HEK293 (cell line): ENCODE measurements around the gene GREB1L.

Experiments used
- CTCF ChIA-PET: fragments of 350-600 bp; formaldehyde crosslinking; extraction: SDS; loops from one replicate; lab custom pipeline; 2021; ENCODE audit warnings: antibody characterized with exemption; lab: Yijun Ruan, JAX
- POLR2A ChIA-PET: fragments of 300-600 bp; formaldehyde crosslinking; extraction: SDS; loops from one replicate; lab custom pipeline; 2020; ENCODE audit warnings: antibody characterized with exemption, inconsistent platforms; lab: Yijun Ruan, JAX
- H3K27ac ChIP-seq: fragments of 200-500 bp; sonication (Bioruptor generic); 2 replicates; pipeline ENCODE4 v1.5.1; 2014; ENCODE audit warnings: low read depth, low read length, control low read depth, inconsistent platforms; ENCODE audit errors: extremely low read depth
- H3K36me3 ChIP-seq, 2 experiments: fragments of 200-500 bp in 1 of 2; sonication (Bioruptor generic) in 1 of 2; 1 replicate in 1 of 2; 2 replicates in 1 of 2; pipeline ENCODE4 v1.5.1; 2014 to 2017; ENCODE audit warnings: inconsistent platforms in 2 of 2, low read length in 2 of 2; ENCODE audit not compliant: control insufficient read depth in 2 of 2, insufficient read depth in 1 of 2
- H3K4me1 ChIP-seq: fragments of 200-500 bp; sonication (Bioruptor generic); 2 replicates; pipeline ENCODE4 v1.5.1; 2014; ENCODE audit warnings: mild to moderate bottlenecking, low read length, inconsistent platforms; ENCODE audit not compliant: control insufficient read depth, insufficient read depth
- H3K4me3 ChIP-seq: 2 replicates; pipeline ENCODE4 v1.5.1; 2011; ENCODE audit warnings: low read depth, mild to moderate bottlenecking, control low read depth, low read length, moderate library complexity
- H3K9me3 ChIP-seq: fragments of 200-500 bp; sonication (Bioruptor generic); 2 replicates; pipeline ENCODE4 v1.5.1; 2014; ENCODE audit warnings: low read depth, low read length, inconsistent platforms; ENCODE audit not compliant: control insufficient read depth, insufficient read depth
- GLIS2 ChIP-seq: fragments of 450-650 bp; formaldehyde crosslinking; IDR thresholded peaks from 2 replicates; pipeline ENCODE4 v1.5.1; 2016; ENCODE audit warnings: missing biosample characterization, missing genetic modification characterization
- IKZF3 ChIP-seq: fragments of 450-650 bp; IDR thresholded peaks from 2 replicates; pipeline ENCODE4 v1.5.0; 2018; ENCODE audit warnings: missing biosample characterization, mild to moderate bottlenecking, missing genetic modification characterization, moderate library complexity
- KLF7 ChIP-seq: fragments of 450-650 bp; formaldehyde crosslinking; IDR thresholded peaks from 2 replicates; pipeline ENCODE4 v1.5.1; 2016; ENCODE audit warnings: missing biosample characterization, missing genetic modification characterization, borderline replicate concordance
- SCRT2 ChIP-seq: fragments of 450-650 bp; formaldehyde crosslinking; IDR thresholded peaks from 2 replicates; pipeline ENCODE4 v1.5.1; 2016; ENCODE audit warnings: missing biosample characterization, missing genetic modification characterization
- SP2 ChIP-seq: fragments of 450-650 bp; formaldehyde crosslinking; IDR thresholded peaks from 2 replicates; pipeline ENCODE4 v1.5.1; 2016; ENCODE audit warnings: missing biosample characterization, missing genetic modification characterization
- ZBTB20 ChIP-seq: fragments of 450-650 bp; formaldehyde crosslinking; IDR thresholded peaks from 2 replicates; pipeline ENCODE4 v1.5.1; 2016; ENCODE audit warnings: missing biosample characterization, missing genetic modification characterization
- ZNF10 ChIP-seq: fragments of 450-650 bp; formaldehyde crosslinking; IDR thresholded peaks from 2 replicates; pipeline ENCODE4 v1.5.1; 2017; ENCODE audit warnings: missing biosample characterization, missing genetic modification characterization
- ZNF114 ChIP-seq: fragments of 450-650 bp; formaldehyde crosslinking; IDR thresholded peaks from 2 replicates; pipeline ENCODE4 v1.5.0; 2017; ENCODE audit warnings: missing biosample characterization, missing genetic modification characterization
- ZNF157 ChIP-seq: fragments of 450-650 bp; formaldehyde crosslinking; IDR thresholded peaks from 2 replicates; pipeline ENCODE4 v1.5.1; 2016; ENCODE audit warnings: missing biosample characterization, missing genetic modification characterization
- ZNF416 ChIP-seq: fragments of 450-650 bp; formaldehyde crosslinking; IDR thresholded peaks from 2 replicates; pipeline ENCODE4 v1.5.1; 2016; ENCODE audit warnings: missing biosample characterization, missing genetic modification characterization
- ZNF600 ChIP-seq: fragments of 450-650 bp; formaldehyde crosslinking; IDR thresholded peaks from 2 replicates; pipeline ENCODE4 v1.5.1; 2016; ENCODE audit warnings: missing biosample characterization, missing genetic modification characterization
- ZNF626 ChIP-seq: fragments of 450-650 bp; sonication (Bioruptor Pico); formaldehyde crosslinking; IDR thresholded peaks from 2 replicates; pipeline ENCODE4 v1.5.1; 2018; ENCODE audit warnings: missing biosample characterization, missing genetic modification characterization, inconsistent platforms
- ZNF701 ChIP-seq: fragments of 450-650 bp; formaldehyde crosslinking; IDR thresholded peaks from 2 replicates; pipeline ENCODE4 v1.5.1; 2016; ENCODE audit warnings: missing biosample characterization, missing genetic modification characterization
- ZNF76 ChIP-seq: fragments of 450-650 bp; formaldehyde crosslinking; IDR thresholded peaks from 2 replicates; pipeline ENCODE4; 2016; ENCODE audit warnings: low read depth, missing biosample characterization, missing genetic modification characterization, borderline replicate concordance
- ZNF791 ChIP-seq: fragments of 450-650 bp; formaldehyde crosslinking; IDR thresholded peaks from 2 replicates; pipeline ENCODE4 v1.5.1; 2016; ENCODE audit warnings: missing biosample characterization, missing genetic modification characterization
- ZNF792 ChIP-seq: fragments of 450-650 bp; formaldehyde crosslinking; IDR thresholded peaks from 2 replicates; pipeline ENCODE4 v1.5.1; 2016; ENCODE audit warnings: missing biosample characterization, missing genetic modification characterization
- TF ChIP-seq, protein P1 (sequence below): fragments of 450-650 bp; formaldehyde crosslinking; IDR thresholded peaks from 2 replicates; pipeline ENCODE4 v1.5.0; 2017; ENCODE audit warnings: missing biosample characterization, missing genetic modification characterization, borderline replicate concordance
- TF ChIP-seq, protein P2 (sequence below): fragments of 450-650 bp; formaldehyde crosslinking; IDR thresholded peaks from 2 replicates; pipeline ENCODE4 v1.5.1; 2016; ENCODE audit warnings: missing biosample characterization, missing genetic modification characterization, borderline replicate concordance
- TF ChIP-seq, protein P3 (sequence below): fragments of 450-650 bp; formaldehyde crosslinking; IDR thresholded peaks from 2 replicates; pipeline ENCODE4 v1.5.1; 2016; ENCODE audit warnings: missing biosample characterization, missing genetic modification characterization
- TF ChIP-seq, protein P4 (sequence below): fragments of 450-650 bp; formaldehyde crosslinking; IDR thresholded peaks from 2 replicates; pipeline ENCODE4 v1.5.1; 2016; ENCODE audit warnings: missing biosample characterization, missing genetic modification characterization
- TF ChIP-seq, protein P5 (sequence below): fragments of 450-650 bp; formaldehyde crosslinking; IDR thresholded peaks from 2 replicates; pipeline ENCODE4 v1.5.1; 2016; ENCODE audit warnings: missing biosample characterization, missing genetic modification characterization

GREB1L gene

DNA sequence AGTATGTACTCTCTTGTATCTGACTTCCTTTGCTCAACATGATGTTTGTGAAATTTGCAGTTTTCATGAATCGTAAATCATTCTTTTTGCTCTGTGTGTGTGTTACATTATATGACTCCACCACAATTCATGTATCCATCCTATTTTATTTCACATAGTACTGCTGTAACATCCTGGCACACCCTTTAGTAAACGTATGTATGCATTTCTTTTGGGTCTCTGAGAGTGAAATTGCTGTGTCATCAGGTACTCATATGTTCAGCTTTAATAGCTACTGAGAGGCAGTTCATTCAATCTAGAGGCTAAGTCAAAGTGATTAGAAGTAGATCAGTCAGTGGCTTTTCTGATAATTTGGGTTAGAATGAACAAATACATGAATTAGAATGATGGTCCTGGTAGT lies 239.7 kb downstream of the GREB1L start (continued):
- TF ChIP-seq ZNF10 (tag by site-specific recombination) (no peak), SCRT2 (no peak), ZNF792 (no peak)
- TF ChIP-seq, protein P1, sequence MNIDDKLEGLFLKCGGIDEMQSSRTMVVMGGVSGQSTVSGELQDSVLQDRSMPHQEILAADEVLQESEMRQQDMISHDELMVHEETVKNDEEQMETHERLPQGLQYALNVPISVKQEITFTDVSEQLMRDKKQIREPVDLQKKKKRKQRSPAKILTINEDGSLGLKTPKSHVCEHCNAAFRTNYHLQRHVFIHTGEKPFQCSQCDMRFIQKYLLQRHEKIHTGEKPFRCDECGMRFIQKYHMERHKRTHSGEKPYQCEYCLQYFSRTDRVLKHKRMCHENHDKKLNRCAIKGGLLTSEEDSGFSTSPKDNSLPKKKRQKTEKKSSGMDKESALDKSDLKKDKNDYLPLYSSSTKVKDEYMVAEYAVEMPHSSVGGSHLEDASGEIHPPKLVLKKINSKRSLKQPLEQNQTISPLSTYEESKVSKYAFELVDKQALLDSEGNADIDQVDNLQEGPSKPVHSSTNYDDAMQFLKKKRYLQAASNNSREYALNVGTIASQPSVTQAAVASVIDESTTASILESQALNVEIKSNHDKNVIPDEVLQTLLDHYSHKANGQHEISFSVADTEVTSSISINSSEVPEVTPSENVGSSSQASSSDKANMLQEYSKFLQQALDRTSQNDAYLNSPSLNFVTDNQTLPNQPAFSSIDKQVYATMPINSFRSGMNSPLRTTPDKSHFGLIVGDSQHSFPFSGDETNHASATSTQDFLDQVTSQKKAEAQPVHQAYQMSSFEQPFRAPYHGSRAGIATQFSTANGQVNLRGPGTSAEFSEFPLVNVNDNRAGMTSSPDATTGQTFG = no peak

DNA sequence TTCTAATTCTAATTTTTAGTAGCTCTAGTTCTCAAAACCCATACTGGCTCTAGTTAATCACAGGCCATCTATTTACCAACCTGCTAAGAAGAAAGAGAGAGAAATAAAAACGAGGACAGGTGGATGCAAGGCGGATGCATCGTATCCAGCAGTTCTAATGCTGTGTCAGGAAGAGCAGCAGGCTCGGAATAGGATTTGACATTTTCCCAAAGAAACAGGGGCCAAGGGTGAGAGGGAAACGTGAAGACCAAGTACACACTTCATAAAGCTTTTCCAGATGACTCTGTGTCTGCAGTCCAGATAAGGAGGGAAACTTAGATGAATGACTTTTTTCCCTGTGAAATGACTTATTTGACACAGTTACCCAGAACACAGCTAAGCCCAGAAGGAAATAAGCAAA lies 241.0 kb downstream of the GREB1L start:
- Histone ChIP-seq H3K4me3 (no peak overlapping the region), H3K9me3 (no peaks in the 10 kb centered on the region), H3K27ac (no peak overlapping the region), H3K4me1 (peaks cover 5% of the 10 kb centered on the region; the same call in 1 of the 2 replicates), H3K36me3 (peaks cover 0 to 3% of the 10 kb centered on the region in 2 experiments; a peak in 2 of 3 replicates)
- POLR2A ChIA-PET = interaction anchor here (0.6 kb wide), 3 partner anchors 111 to 134 kb away, joined by 3 to 8 read pairs (median 3); no protein-coding TSS in a partner anchor
- CTCF ChIA-PET = interaction anchor here (2.5 kb wide), 1 partner anchor 288 kb away, joined by 13 read pairs; no protein-coding TSS in a partner anchor
- TF ChIP-seq, protein P2, sequence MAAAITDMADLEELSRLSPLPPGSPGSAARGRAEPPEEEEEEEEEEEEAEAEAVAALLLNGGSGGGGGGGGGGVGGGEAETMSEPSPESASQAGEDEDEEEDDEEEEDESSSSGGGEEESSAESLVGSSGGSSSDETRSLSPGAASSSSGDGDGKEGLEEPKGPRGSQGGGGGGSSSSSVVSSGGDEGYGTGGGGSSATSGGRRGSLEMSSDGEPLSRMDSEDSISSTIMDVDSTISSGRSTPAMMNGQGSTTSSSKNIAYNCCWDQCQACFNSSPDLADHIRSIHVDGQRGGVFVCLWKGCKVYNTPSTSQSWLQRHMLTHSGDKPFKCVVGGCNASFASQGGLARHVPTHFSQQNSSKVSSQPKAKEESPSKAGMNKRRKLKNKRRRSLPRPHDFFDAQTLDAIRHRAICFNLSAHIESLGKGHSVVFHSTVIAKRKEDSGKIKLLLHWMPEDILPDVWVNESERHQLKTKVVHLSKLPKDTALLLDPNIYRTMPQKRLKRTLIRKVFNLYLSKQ (tag by site-specific recombination) = no peak
- TF ChIP-seq ZNF76 = no peak
- no peak for TF ChIP-seq SP2
- TF ChIP-seq, protein P3, sequence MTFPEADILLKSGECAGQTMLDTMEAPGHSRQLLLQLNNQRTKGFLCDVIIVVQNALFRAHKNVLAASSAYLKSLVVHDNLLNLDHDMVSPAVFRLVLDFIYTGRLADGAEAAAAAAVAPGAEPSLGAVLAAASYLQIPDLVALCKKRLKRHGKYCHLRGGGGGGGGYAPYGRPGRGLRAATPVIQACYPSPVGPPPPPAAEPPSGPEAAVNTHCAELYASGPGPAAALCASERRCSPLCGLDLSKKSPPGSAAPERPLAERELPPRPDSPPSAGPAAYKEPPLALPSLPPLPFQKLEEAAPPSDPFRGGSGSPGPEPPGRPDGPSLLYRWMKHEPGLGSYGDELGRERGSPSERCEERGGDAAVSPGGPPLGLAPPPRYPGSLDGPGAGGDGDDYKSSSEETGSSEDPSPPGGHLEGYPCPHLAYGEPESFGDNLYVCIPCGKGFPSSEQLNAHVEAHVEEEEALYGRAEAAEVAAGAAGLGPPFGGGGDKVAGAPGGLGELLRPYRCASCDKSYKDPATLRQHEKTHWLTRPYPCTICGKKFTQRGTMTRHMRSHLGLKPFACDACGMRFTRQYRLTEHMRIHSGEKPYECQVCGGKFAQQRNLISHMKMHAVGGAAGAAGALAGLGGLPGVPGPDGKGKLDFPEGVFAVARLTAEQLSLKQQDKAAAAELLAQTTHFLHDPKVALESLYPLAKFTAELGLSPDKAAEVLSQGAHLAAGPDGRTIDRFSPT (tag by site-specific recombination) = no peak
- TF ChIP-seq ZNF792 = no peak
- no peak for TF ChIP-seq GLIS2 (tag by site-specific recombination)
- TF ChIP-seq ZNF600 (tag by site-specific recombination) = no peak
- TF ChIP-seq KLF7 (tag by site-specific recombination) = no peak
- TF ChIP-seq, protein P1 = no peak
- TF ChIP-seq ZNF416 (tag by site-specific recombination) = no peak
- TF ChIP-seq, protein P4, sequence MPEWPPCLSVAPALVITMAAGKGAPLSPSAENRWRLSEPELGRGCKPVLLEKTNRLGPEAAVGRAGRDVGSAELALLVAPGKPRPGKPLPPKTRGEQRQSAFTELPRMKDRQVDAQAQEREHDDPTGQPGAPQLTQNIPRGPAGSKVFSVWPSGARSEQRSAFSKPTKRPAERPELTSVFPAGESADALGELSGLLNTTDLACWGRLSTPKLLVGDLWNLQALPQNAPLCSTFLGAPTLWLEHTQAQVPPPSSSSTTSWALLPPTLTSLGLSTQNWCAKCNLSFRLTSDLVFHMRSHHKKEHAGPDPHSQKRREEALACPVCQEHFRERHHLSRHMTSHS (tag by site-specific recombination) = no peak
- no peak for TF ChIP-seq ZNF701 (tag by site-specific recombination)
- TF ChIP-seq ZNF626 (tag by site-specific recombination) = no peak
- TF ChIP-seq, protein P5, sequence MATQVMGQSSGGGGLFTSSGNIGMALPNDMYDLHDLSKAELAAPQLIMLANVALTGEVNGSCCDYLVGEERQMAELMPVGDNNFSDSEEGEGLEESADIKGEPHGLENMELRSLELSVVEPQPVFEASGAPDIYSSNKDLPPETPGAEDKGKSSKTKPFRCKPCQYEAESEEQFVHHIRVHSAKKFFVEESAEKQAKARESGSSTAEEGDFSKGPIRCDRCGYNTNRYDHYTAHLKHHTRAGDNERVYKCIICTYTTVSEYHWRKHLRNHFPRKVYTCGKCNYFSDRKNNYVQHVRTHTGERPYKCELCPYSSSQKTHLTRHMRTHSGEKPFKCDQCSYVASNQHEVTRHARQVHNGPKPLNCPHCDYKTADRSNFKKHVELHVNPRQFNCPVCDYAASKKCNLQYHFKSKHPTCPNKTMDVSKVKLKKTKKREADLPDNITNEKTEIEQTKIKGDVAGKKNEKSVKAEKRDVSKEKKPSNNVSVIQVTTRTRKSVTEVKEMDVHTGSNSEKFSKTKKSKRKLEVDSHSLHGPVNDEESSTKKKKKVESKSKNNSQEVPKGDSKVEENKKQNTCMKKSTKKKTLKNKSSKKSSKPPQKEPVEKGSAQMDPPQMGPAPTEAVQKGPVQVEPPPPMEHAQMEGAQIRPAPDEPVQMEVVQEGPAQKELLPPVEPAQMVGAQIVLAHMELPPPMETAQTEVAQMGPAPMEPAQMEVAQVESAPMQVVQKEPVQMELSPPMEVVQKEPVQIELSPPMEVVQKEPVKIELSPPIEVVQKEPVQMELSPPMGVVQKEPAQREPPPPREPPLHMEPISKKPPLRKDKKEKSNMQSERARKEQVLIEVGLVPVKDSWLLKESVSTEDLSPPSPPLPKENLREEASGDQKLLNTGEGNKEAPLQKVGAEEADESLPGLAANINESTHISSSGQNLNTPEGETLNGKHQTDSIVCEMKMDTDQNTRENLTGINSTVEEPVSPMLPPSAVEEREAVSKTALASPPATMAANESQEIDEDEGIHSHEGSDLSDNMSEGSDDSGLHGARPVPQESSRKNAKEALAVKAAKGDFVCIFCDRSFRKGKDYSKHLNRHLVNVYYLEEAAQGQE (tag by site-specific recombination) = no peak
- no peak for TF ChIP-seq ZNF114
- no peak for TF ChIP-seq ZNF791 (tag by site-specific recombination)
- TF ChIP-seq ZNF157 = no peak
- TF ChIP-seq IKZF3 (tag by site-specific recombination) = no peak
- TF ChIP-seq ZBTB20 (tag by site-specific recombination) = no peak
